Colonic mucosa (tissue), 4 donors: ENCODE measurements around the gene CAMK1D. TPM values are rescaled to one million over a fixed set of nuclear protein-coding genes. Genes with fewer than 3 reads are reported as not detected.

Experiments used
- DNase-seq: peaks from one replicate; pipeline ENCODE4 v3.0.0-alpha.2; 2020
- H3K27ac ChIP-seq: fragments of 200-600 bp; one replicate; pipeline ENCODE4 v1.8.0; 2021
- H3K27me3 ChIP-seq: fragments of 200-600 bp; one replicate; pipeline ENCODE4 v1.8.0; 2021
- H3K36me3 ChIP-seq: fragments of 200-600 bp; one replicate; pipeline ENCODE4 v1.8.0; 2021
- H3K4me1 ChIP-seq: fragments of 200-600 bp; one replicate; pipeline ENCODE4 v1.8.0; 2021; ENCODE audit warnings: mild to moderate bottlenecking
- H3K4me3 ChIP-seq: fragments of 200-600 bp; one replicate; pipeline ENCODE4 v1.8.0; 2021
- H3K9ac ChIP-seq, 2 donors: one replicate each; pipeline ENCODE4 v1.7.0; 2013; ENCODE audit warnings: control low read depth in 2 of 2, low read depth in 2 of 2, low read length in 2 of 2
- H3K9me3 ChIP-seq: fragments of 200-600 bp; one replicate; pipeline ENCODE4 v1.8.0; 2021
- intact Hi-C: fragments of 100-400 bp; cut with DNase I; formaldehyde crosslinking; loops from one replicate; pipeline ENCODE4 v1.14.1; 2022
- total RNA-seq, 2 donors: library from RNA; stranded (reverse); fragmentation: NEBNext Ultra II Directional in 1 of 2; extraction: Animal tissue kit (Norgen Biotek cat#: 25700) in 1 of 2; gene quantifications; one replicate each; pipeline ENCODE4 v1.2.1, GENCODE V29; 2021
- TF ChIP-seq, protein P1 (sequence below): fragments of 200-600 bp; IDR thresholded peaks from one replicate; pipeline ENCODE4 v1.8.0; 2022; ENCODE audit warnings: antibody characterized with exemption, mild to moderate bottlenecking
- donor health status: healthy.
- donor health status: DM: no; HTN: no; CAD: no.
- donor health status: DM: no; HTN: no; CAD: no.

Gene CAMK1D
- total RNA-seq, 2 donors from 2014 or later, result 21.3 to 29.7 TPM

DNA sequence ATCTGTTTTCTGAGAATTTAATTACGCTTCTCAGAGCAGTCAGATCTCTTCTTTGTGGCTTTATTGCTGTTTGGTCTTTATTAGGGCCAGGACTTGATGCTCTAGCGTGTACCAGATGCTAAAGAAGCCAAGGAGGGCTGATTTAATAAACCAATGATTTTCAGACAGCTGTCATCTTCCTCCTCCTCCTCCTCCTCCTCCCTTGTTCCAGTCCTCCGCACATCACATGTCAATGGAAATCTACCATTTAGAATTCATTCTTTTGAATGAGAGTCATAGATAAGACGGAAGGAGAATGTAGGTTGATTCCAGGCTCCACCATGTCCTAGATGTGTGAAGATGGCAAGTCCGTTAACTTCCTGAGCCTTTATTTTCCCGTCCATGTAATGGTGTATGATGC lies 156.3 kb downstream of the CAMK1D start:
- Histone ChIP-seq H3K36me3 (no peaks in the 10 kb centered on the region), H3K9ac (no peak overlapping the region), H3K9me3 (no peaks in the 10 kb centered on the region), H3K27me3 (no peaks in the 10 kb centered on the region), H3K4me3 (no peak overlapping the region), H3K4me1 (peaks cover 10% of the 10 kb centered on the region), H3K27ac (no peak overlapping the region)
- TF ChIP-seq, protein P1, sequence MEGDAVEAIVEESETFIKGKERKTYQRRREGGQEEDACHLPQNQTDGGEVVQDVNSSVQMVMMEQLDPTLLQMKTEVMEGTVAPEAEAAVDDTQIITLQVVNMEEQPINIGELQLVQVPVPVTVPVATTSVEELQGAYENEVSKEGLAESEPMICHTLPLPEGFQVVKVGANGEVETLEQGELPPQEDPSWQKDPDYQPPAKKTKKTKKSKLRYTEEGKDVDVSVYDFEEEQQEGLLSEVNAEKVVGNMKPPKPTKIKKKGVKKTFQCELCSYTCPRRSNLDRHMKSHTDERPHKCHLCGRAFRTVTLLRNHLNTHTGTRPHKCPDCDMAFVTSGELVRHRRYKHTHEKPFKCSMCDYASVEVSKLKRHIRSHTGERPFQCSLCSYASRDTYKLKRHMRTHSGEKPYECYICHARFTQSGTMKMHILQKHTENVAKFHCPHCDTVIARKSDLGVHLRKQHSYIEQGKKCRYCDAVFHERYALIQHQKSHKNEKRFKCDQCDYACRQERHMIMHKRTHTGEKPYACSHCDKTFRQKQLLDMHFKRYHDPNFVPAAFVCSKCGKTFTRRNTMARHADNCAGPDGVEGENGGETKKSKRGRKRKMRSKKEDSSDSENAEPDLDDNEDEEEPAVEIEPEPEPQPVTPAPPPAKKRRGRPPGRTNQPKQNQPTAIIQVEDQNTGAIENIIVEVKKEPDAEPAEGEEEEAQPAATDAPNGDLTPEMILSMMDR, result no peak
- intact Hi-C loops, result no loop called here
- DNase-seq, result no peak

DNA sequence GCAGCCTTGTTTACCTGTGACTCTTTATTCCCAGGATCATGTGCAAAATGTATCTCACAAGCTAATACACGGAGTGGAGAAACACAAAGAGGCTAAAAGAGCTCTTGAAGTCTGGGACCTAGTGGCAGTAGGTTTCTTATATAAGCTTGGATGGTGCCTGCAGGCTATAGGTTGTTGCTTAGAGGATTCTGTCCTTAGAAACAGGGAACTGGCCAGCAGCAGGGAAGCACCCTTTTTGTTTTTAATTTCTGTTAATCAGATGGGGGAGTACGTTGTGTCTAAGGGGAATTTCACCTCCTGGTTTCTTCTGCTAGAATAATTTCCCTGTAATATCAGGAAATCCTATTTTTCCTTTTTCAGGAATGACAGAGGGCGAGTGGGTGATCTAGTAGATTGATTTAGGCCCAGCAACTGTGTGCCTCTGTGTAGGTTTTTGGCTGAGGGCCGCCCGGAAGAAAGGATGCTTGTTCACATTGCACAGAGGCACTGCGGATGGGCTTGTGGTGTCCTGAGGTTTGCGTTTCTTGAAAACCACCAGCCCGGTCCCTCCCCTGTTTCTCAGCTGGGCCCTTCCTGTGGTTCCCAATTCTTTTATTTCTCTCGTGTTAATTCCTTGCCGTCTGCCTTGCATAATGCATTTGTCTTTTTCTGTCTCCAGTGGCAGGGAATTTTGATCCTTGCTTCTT lies 158.0 kb downstream of the CAMK1D start:
- H3K27ac ChIP-seq, result no peak overlapping the region
- peak; percentile 15 for DNase-seq
- TF ChIP-seq, protein P1, result no peak
- no peak overlapping the region for H3K4me3 ChIP-seq
- H3K4me1 ChIP-seq, result no peaks in the 10 kb centered on the region
- no peaks in the 10 kb centered on the region for H3K27me3 ChIP-seq
- no peak overlapping the region for H3K9ac ChIP-seq
- intact Hi-C loops, result no loop called here
- H3K9me3 ChIP-seq, result no peaks in the 10 kb centered on the region
- H3K36me3 ChIP-seq, result no peaks in the 10 kb centered on the region

DNA sequence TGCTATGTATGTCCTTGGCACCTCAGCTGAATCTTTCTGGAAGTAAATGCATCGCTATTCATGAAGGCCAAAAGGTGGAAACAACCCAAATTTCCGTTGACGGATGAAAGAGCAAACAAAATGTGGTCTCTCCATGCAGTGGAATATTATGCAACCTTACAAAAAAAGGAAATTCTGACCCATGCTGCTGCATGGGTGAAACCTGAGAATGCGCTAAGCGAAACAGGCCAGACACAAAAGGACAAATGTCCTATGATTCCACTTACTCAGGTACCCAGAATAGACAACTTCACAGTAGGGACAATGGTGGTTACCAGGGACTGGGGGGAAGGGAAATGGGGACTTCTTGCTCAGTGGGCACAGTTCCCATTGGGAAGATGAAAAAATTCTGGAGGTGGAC lies 158.8 kb downstream of the CAMK1D start:
- H3K27ac ChIP-seq, result no peak overlapping the region
- H3K9me3 ChIP-seq, result no peaks in the 10 kb centered on the region
- TF ChIP-seq, protein P1, result no peak
- H3K4me1 ChIP-seq, result no peaks in the 10 kb centered on the region
- H3K9ac ChIP-seq, result no peak overlapping the region
- no peaks in the 10 kb centered on the region for H3K36me3 ChIP-seq
- H3K4me3 ChIP-seq, result no peak overlapping the region
- no peak for DNase-seq
- intact Hi-C loops, result no loop called here
- no peaks in the 10 kb centered on the region for H3K27me3 ChIP-seq

DNA sequence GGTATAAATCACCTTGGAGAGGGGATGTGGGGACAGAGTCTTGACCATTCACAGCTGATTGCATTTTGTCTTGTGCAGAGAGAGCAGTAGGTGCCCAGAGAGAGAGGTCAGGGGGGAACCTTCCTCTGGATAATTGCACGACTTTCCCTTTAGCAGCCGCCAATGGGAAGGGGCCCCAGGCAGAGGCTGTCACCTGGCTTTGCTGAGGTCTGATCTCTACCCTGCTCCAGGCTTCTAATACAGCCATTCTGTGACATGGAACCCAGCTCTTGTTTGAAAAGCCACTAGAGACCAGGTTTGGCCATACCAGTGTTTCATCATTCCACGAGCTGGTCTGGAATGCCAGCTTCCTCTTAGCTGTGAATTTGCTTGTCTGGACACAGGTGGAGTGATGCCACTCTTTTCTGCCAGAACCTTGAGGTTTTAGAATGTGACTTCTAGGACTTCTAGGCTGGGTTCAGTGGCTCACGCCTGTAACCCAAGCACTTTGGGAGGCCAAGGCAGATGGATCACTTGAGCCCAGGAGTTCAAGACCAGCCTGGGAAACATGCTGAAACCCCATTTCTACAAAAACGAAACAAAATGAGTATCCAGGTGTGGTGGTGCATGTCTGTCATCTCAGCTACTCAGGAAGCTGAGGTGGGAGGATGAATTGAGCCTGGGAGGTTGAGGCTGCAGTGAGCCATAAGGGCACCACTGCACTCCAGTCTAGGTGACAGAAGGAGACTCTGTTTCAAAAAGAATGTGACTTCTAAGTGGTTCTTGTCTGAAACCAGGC lies 159.9 kb downstream of the CAMK1D start:
- no peak overlapping the region for H3K4me3 ChIP-seq
- H3K27ac ChIP-seq, result no peak overlapping the region
- no peaks in the 10 kb centered on the region for H3K9me3 ChIP-seq
- DNase-seq, result peak; percentile 3
- H3K4me1 ChIP-seq, result no peaks in the 10 kb centered on the region
- no peaks in the 10 kb centered on the region for H3K27me3 ChIP-seq
- TF ChIP-seq, protein P1, result no peak
- no peaks in the 10 kb centered on the region for H3K36me3 ChIP-seq
- intact Hi-C loops, result no loop called here
- no peak overlapping the region for H3K9ac ChIP-seq

DNA sequence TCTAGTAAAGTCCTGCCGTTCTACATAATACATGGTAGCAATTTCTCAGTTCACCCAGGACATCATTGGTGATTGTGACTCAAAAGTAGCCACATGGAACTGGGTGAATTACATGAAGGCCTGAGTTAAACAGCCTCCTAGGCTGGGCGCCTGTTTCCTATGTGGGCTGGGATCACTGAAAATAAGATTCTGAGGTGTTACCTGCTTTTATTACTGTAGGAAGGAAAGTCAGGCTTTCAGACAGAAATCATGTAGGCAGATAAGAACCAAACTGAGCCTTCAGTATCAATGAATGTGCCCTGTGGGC lies 160.4 kb downstream of the CAMK1D start:
- intact Hi-C loops, result no loop called here
- H3K4me3 ChIP-seq, result no peak overlapping the region
- H3K27me3 ChIP-seq, result no peaks in the 10 kb centered on the region
- no peak overlapping the region for H3K27ac ChIP-seq
- H3K36me3 ChIP-seq, result no peaks in the 10 kb centered on the region
- peak; percentile 6 for DNase-seq
- H3K9ac ChIP-seq, result no peak overlapping the region
- TF ChIP-seq, protein P1, result no peak
- H3K4me1 ChIP-seq, result no peaks in the 10 kb centered on the region
- H3K9me3 ChIP-seq, result no peaks in the 10 kb centered on the region
